Activated CD8-positive, alpha-beta T cell treated with anti-CD3 and anti-CD28 coated beads for 36 hours (primary cell): Measurements from ENCODE around the gene GALNT2. TPM values are rescaled to one million over a fixed set of nuclear protein-coding genes. Genes with fewer than 3 reads are reported as not detected.

ENCODE experiments used
- ATAC-seq: fragments of 200-7000 bp; cut with Tn5 transposase; one replicate; pipeline ENCODE4 v1.10.0; 2021; ENCODE audit warnings: mild to moderate bottlenecking, moderate library complexity
- CTCF ChIA-PET: fragments of 350-600 bp; sonication (Branson Sonifier 250); formaldehyde crosslinking; loops from one replicate; lab custom pipeline; 2021; ENCODE audit warnings: antibody characterized with exemption; lab: Charles Lee
- POLR2A ChIA-PET: fragments of 350-600 bp; sonication (Branson Sonifier 250); formaldehyde crosslinking; loops from one replicate; lab custom pipeline; 2021; ENCODE audit warnings: antibody characterized with exemption; lab: Charles Lee
- DNase-seq: peaks from one replicate; pipeline ENCODE4 v3.0.0-alpha.2; 2020
- H3K27ac Mint-ChIP-seq: one replicate; pipeline ENCODE4 v1.8.0; 2021; ENCODE audit warnings: mild to moderate bottlenecking, mixed read lengths
- H3K27me3 Mint-ChIP-seq: one replicate; pipeline ENCODE4 v1.8.0; 2021; ENCODE audit warnings: mixed read lengths
- H3K36me3 Mint-ChIP-seq: one replicate; pipeline ENCODE4 v1.8.0; 2021; ENCODE audit warnings: low read depth, mixed read lengths
- H3K4me1 Mint-ChIP-seq: one replicate; pipeline ENCODE4 v1.8.0; 2021; ENCODE audit warnings: low read depth, mixed read lengths
- H3K4me3 Mint-ChIP-seq: one replicate; pipeline ENCODE4 v1.8.0; 2021; ENCODE audit warnings: mild to moderate bottlenecking, moderate library complexity, mixed read lengths
- H3K9me3 Mint-ChIP-seq: one replicate; pipeline ENCODE4 v1.8.0; 2021; ENCODE audit warnings: mixed read lengths
- intact Hi-C: fragments of 100-400 bp; cut with micrococcal nuclease; formaldehyde crosslinking; loops from one replicate; pipeline ENCODE4 v1.10.0; 2022
- total RNA-seq, 2 experiments: library from RNA; stranded (reverse); gene quantifications; one replicate each; pipeline ENCODE4 v1.2.3, GENCODE V29; 2021
- TF ChIP-seq, protein P1 (sequence below): fragments of 200-600 bp; IDR thresholded peaks from one replicate; pipeline ENCODE4 v1.8.0; 2022; ENCODE audit warnings: antibody characterized with exemption, mild to moderate bottlenecking

Gene GALNT2
- total RNA-seq, 2 experiments from 2014 or later = 40.1 to 42.3 TPM

GRCh38 chr1:230147253-230148125 lies 80.5 kb downstream of the GALNT2 start:
- Mint-ChIP-seq H3K4me1 (peaks cover 52% of the 10 kb centered on the region), H3K4me3 (no peak overlapping the region), H3K9me3 (no peaks in the 10 kb centered on the region), H3K27ac (no peak overlapping the region), H3K27me3 (no peaks in the 10 kb centered on the region), H3K36me3 (no peaks in the 10 kb centered on the region)
- DNase-seq = no peak
- ChIA-PET POLR2A (interaction anchor here (1.3 kb wide), 1 partner anchor 70 kb away, joined by 4 read pairs; no protein-coding TSS in a partner anchor), CTCF (interaction anchor here (1.2 to 2.5 kb wide), 2 partner anchors 19 to 434 kb away, joined by 4 to 10 read pairs; no protein-coding TSS in a partner anchor)
- intact Hi-C loops = no loop called here
- no peak for ATAC-seq
- TF ChIP-seq, protein P1, sequence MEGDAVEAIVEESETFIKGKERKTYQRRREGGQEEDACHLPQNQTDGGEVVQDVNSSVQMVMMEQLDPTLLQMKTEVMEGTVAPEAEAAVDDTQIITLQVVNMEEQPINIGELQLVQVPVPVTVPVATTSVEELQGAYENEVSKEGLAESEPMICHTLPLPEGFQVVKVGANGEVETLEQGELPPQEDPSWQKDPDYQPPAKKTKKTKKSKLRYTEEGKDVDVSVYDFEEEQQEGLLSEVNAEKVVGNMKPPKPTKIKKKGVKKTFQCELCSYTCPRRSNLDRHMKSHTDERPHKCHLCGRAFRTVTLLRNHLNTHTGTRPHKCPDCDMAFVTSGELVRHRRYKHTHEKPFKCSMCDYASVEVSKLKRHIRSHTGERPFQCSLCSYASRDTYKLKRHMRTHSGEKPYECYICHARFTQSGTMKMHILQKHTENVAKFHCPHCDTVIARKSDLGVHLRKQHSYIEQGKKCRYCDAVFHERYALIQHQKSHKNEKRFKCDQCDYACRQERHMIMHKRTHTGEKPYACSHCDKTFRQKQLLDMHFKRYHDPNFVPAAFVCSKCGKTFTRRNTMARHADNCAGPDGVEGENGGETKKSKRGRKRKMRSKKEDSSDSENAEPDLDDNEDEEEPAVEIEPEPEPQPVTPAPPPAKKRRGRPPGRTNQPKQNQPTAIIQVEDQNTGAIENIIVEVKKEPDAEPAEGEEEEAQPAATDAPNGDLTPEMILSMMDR = no peak

DNA sequence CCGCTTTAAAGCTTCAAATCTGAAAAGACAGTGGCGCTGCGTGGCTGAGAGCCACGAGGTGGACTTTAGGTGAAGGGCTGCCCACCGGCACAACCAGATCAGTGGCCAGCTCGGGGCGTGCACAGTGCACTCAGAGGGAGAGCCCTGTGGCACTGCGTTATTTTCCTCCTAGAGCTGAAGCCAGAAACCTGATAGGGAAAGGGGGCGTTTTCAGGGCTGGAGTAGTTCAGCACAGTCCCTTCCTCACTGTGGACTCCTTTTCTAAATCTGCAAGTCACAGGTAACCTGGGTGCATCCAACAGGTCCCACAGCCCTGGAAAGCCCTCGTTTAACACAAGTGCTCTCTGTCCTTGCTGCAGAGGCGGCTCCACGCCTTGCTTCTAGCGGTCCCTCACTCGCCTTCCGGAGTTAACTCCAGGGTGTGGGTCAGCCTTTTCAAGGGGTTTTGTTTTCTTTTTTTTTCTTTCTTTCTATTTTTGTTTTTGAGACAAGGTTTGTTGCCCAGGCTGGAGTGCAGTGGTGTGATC lies 81.2 kb downstream of the GALNT2 start:
- no peaks in the 10 kb centered on the region for H3K27me3 Mint-ChIP-seq
- intact Hi-C loops = no loop called here
- no peak overlapping the region for H3K4me3 Mint-ChIP-seq
- H3K36me3 Mint-ChIP-seq = no peaks in the 10 kb centered on the region
- ATAC-seq = no peak
- ChIA-PET CTCF (interaction anchor here (1.2 kb wide), 1 partner anchor 434 kb away, joined by 4 read pairs; no protein-coding TSS in a partner anchor), POLR2A (interaction anchor here (1.3 kb wide), 1 partner anchor 71 kb away, joined by 4 read pairs; no protein-coding TSS in a partner anchor)
- TF ChIP-seq, protein P1 = no peak
- H3K9me3 Mint-ChIP-seq = no peaks in the 10 kb centered on the region
- no peak for DNase-seq
- H3K27ac Mint-ChIP-seq = no peak overlapping the region
- peaks cover 53% of the 10 kb centered on the region for H3K4me1 Mint-ChIP-seq

DNA sequence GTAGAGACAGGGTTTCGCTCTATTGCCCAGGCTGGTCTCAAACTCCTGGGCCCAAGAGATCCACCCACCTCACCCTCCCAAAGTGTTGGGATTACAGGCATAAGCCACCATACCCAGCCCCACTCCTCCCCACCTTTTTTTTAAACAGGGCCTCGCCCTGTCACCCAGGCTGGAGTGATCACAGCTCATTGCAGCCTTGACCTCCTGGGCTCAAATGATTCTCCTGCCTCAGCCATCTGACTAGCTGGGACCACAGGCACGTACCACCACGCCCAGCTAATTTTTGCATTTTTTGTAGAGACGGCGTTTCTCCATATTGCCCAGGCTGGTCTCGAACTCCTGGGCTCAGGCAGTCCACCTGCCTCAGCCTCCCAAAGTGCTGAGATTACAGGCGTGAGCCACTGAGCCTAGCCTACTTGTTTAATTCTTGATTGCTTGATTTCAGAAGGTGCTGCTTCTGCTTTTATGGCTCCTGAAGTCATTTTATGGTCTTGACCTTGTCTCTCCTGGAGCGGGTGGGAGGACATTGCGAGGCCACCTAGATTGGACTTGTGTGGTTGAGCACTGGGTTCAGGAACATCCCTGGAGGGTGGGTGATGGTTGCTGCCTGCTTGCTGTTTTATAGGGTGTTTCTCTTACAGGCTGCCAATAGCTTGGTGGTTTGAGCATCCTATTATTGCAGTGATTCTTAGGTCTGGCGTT lies 81.9 kb downstream of the GALNT2 start:
- ChIA-PET CTCF (interaction anchor here (1.2 kb wide), 1 partner anchor 435 kb away, joined by 4 read pairs; no protein-coding TSS in a partner anchor), POLR2A (interaction anchor here (1.3 kb wide), 1 partner anchor 72 kb away, joined by 4 read pairs; no protein-coding TSS in a partner anchor)
- H3K4me3 Mint-ChIP-seq = no peak overlapping the region
- H3K9me3 Mint-ChIP-seq = no peaks in the 10 kb centered on the region
- no peaks in the 10 kb centered on the region for H3K36me3 Mint-ChIP-seq
- no peak for DNase-seq
- no peak overlapping the region for H3K27ac Mint-ChIP-seq
- peaks cover 54% of the 10 kb centered on the region for H3K4me1 Mint-ChIP-seq
- no peaks in the 10 kb centered on the region for H3K27me3 Mint-ChIP-seq
- intact Hi-C loops = no loop called here
- no peak for ATAC-seq
- TF ChIP-seq, protein P1 = no peak

GRCh38 chr1:230149751-230150584 lies 82.9 kb downstream of the GALNT2 start:
- ChIA-PET POLR2A (no interaction called here), CTCF (no interaction called here)
- peak; percentile 61 for ATAC-seq
- Mint-ChIP-seq H3K36me3 (no peaks in the 10 kb centered on the region), H3K4me1 (peaks cover 49% of the 10 kb centered on the region), H3K27me3 (no peaks in the 10 kb centered on the region), H3K4me3 (no peak overlapping the region), H3K27ac (no peak overlapping the region), H3K9me3 (no peaks in the 10 kb centered on the region)
- no peak for DNase-seq
- TF ChIP-seq, protein P1 = no peak
- intact Hi-C loops = no loop called here
